HT1080 (cell line): ENCODE data around the gene THBD. TPM values are rescaled to one million over a fixed set of nuclear protein-coding genes. Genes with fewer than 3 reads are reported as not detected.

Experiments used
- DNase-seq: peaks from one replicate; pipeline ENCODE4 v3.0.0-alpha.2; 2015; ENCODE audit warnings: low read depth
- polyA plus RNA-seq, 2 experiments: library from polyadenylated mRNA; depleted of rRNA; stranded (reverse); fragments of >200 nt; gene quantifications; 2 replicates each; pipeline ENCODE4 v1.2.3, GENCODE V29; 2015
- total RNA-seq: library from RNA; depleted of rRNA; stranded (reverse); fragments of >200 nt; shearing (Covaris generic); gene quantifications from 2 replicates; pipeline ENCODE4 v1.2.3, GENCODE V29; 2014; rRNA removed

The THBD gene
- total RNA-seq, result not detected in 2 replicates
- 0.88 and 1.0 TPM in 2 replicates for polyA plus RNA-seq (2015; cell fraction: cytosol; rRNA removed)
- polyA plus RNA-seq (2015; cell fraction: nucleus; rRNA removed), result 0.62 and 1.2 TPM in 2 replicates

- DNase-seq, result no peak
Observed at GRCh38 chr20:23049201-23050075, at the start of gene THBD. TSS of gene THBD (minus strand) at chr20:23049672. CDS start at chr20:23049504, 168 bp downstream.

- no peak for DNase-seq
Observed at GRCh38 chr20:23097636-23098580, 48.4 kb upstream of the THBD start.

DNA sequence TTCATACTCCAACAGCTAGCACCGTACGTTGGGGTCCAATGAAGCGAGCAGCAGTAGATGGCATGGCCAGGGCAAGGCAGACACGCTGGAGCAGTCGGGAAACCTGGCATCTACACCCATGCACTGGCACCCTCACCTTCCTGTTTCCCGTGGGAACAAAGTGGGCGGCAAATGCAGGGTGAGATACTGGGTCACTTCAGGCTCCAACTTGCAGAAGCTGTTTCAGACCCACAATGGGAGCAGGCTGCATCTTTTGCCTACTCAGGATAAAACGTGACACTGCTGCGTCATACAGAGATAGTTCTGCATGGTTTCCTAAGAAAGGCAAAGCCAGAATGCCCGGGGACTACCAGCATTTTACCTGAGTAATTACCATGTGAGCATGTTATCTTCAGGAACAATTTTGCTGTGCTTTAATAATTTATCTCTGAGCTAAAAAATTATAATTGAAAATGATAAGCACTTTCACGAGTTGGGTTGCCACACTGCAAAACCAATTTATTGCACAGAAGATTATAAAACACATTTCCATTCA is 47.6 kb upstream of the THBD start:
- no peak for DNase-seq

DNA sequence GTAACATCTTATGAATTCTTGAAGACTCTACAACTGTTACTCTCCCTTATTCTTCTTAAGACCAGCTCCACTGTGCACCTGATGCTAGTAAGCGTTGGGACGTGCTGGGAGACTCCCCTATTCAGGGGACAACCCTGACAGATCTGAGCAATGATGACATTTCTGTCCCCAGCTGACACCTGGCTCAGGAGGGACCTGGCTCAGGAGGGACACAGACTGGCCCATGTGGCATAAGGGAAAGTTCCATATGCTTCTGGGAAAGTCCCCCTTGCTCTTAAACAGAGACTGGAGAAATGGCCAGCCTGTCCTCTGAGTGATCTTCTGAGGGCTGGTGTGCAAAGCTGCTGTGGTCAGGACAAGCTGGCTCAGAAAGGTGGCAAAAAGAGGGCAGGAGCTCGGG is 46.6 kb upstream of the THBD start:
- DNase-seq, result no peak

DNA sequence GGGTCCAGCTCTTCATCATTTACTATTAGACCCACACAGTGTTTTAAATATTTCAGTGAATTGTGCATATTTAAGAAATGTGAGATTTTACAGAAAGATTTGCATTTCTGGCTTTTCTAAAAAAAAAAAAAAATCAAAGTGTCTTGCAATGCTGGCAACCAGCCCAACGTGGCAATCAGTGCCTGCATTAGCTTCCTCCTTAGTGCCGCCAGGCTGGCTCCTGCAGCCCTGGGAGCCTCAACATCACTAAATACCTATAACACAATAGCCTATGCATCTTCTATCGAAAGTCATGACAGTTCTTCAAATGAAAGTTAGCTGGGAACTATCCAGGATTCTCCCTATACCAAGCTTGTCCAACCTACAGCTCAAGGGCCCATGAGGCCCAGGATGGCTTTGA is 46.0 kb upstream of the THBD start:
- DNase-seq, result no peak

DNA sequence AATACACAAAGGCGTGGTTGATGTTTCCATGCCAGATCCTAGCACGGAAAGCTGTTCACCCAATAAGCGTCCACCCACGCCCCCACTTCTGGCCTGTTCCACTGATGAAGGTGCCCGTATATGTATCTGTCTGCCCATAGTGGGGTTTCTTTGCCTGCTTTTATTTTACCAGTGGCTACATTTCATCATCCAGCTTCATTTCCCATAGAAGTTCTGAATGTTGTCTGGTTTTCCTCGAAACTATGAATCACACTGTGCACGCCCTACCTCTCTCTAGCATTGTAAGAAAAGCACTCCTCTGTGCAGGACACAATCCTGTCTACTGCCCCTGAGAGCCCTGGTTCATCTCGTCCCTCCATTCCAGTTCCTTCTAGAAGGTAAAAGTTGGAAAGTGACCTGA is 45.5 kb upstream of the THBD start:
- no peak for DNase-seq

GRCh38 chr20:23094213-23094896 is 44.9 kb upstream of the THBD start:
- DNase-seq, result no peak

GRCh38 chr20:23093613-23094012 is 44.1 kb upstream of the THBD start:
- no peak for DNase-seq

GRCh38 chr20:23092861-23093495 is 43.5 kb upstream of the THBD start:
- no peak for DNase-seq

GRCh38 chr20:23092384-23092756 is 42.9 kb upstream of the THBD start:
- no peak for DNase-seq

- DNase-seq, result no peak
Observed at GRCh38 chr20:23091721-23092383, 42.4 kb upstream of the THBD start.

GRCh38 chr20:23090878-23091277 is 41.4 kb upstream of the THBD start:
- DNase-seq, result no peak

- DNase-seq, result no peak
Observed at GRCh38 chr20:23090147-23090546, 40.7 kb upstream of the THBD start.

DNA sequence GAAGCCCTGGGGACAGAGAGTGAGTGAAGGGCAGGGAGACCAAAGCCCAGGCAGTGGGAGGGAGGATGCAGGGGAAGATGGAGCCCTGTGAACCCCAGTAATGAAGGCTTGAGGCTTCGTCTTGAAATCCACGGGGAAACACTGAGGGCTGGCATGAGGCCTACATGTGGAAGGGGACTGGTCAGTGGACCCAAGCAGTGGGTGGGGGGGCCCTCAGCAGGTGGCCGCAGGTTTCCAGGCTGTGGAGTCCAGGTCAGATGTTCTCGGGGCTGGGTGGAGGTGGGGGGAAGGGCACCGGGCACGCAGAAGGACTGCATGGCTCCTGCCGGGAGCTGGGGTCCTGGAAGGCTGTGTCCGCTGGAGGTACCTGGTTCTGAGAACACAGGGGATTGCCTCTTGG is 39.4 kb upstream of the THBD start:
- DNase-seq, result no peak

GRCh38 chr20:23087587-23088251 is 38.2 kb upstream of the THBD start:
- DNase-seq, result no peak

GRCh38 chr20:23086931-23087411 is 37.5 kb upstream of the THBD start:
- no peak for DNase-seq

- peak; percentile 14 for DNase-seq
Observed at GRCh38 chr20:23086056-23086566, 36.6 kb upstream of the THBD start, which contains the start of gene CD93. TSS of gene CD93 (minus strand) at chr20:23086324. CDS start at chr20:23086192, 132 bp downstream.

GRCh38 chr20:23085436-23086055 is 36.1 kb upstream of the THBD start:
- DNase-seq, result no peak
